ENCODE data around the gene WFS1. TPM values are rescaled to one million over a fixed set of nuclear protein-coding genes. Genes with fewer than 3 reads are reported as not detected.

WFS1 gene
- total and polyA plus RNA-seq, 2 donors (not counting 3 experiments of a cell fraction or from before 2014, with no cell fraction given), result 48.2 to 70.0 TPM

GRCh38 chr4:6278801-6279197 is 9.1 kb downstream of the WFS1 start:
- Histone ChIP-seq H3K4me3 (replicated peaks in 1 of 3; ENCODE audit: insufficient read depth in 1 of 3, low read depth in 1 of 3, low read length in 3 of 3) (no peak overlapping the region), H3K36me3 (ENCODE audit: control insufficient read depth in 2 of 2, extremely low read depth in 1 of 2, insufficient read depth in 2 of 2, low read length in 2 of 2) (peaks cover 0 to 21% of the 10 kb centered on the region in 2 experiments), H3K4me2 (ENCODE audit: insufficient read depth, low read length) (peak overlapping the region; percentile 28), H4K20me1 (replicated peaks; ENCODE audit: control insufficient read depth, extremely low read depth, insufficient read depth, low read length) (no peaks in the 10 kb centered on the region), H3K9me3 (replicated peaks; ENCODE audit: control insufficient read depth, insufficient read depth, low read length) (no peaks in the 10 kb centered on the region), H3K9me1 (replicated peaks; ENCODE audit: control insufficient read depth, extremely low read depth, insufficient read depth, low read length) (no peaks in the 10 kb centered on the region), H3K27me3 (ENCODE audit: control insufficient read depth in 2 of 2, insufficient read depth in 2 of 2, low read length in 2 of 2) (no peaks in the 10 kb centered on the region), H2AFZ (ENCODE audit: low read depth, low read length) (no peak overlapping the region), H3K4me1 (ENCODE audit: control insufficient read depth, extremely low read depth, insufficient read depth, low read length) (peaks cover 23% of the 10 kb centered on the region), H3K79me2 (ENCODE audit: control insufficient read depth, insufficient read depth, low read length) (no peaks in the 10 kb centered on the region), H3K9ac (replicated peaks; ENCODE audit: extremely low read depth, insufficient read depth, low read length) (no peak overlapping the region), H3K27ac (ENCODE audit: insufficient read depth, low read depth, low read length) (peak overlapping the region; percentile 64)
- FAIRE-seq (peak; percentile 94), DNase-seq (ENCODE audit: low read depth, low spot score) (peak; percentile 96)
- BruUV-seq (replicated peaks), result no TSS peak
- intact Hi-C loops (cut with micrococcal nuclease) (loop anchor here (1.0 to 10.0 kb wide), 3 partner anchors 9 to 1244 kb away; partner anchors contain the start of gene WFS1), dilution Hi-C loops (cut with MboI; ENCODE audit: extremely low pct_ligation_motif_present, low sequenced_read_pairs) (no loop called here)
- TF ChIP-seq POLR2AphosphoS5 (IDR thresholded peaks at IDR 0.05; ENCODE audit: insufficient read depth, low read depth, low read length) (peak; percentile 95), MYC (IDR thresholded peaks at IDR 0.05; ENCODE audit: low read depth, low read length) (no peak), JUN (IDR thresholded peaks at IDR 0.05; ENCODE audit: borderline replicate concordance, insufficient read depth, insufficient read length, low read depth) (no peak), CTCF (IDR thresholded peaks at IDR 0.05; ENCODE audit: extremely low read depth in 1 of 2, insufficient read depth in 1 of 2, low read depth in 1 of 2, low read length in 2 of 2) (no peak), GATA2 (IDR thresholded peaks at IDR 0.05; ENCODE audit: insufficient read depth, insufficient read length, low read depth, low read length) (peak; percentile 96), FOS (IDR thresholded peaks at IDR 0.05; ENCODE audit: borderline replicate concordance, insufficient read depth, low read length) (no peak), EZH2 (IDR thresholded peaks at IDR 0.05; ENCODE audit: borderline replicate concordance, low read depth, low read length, severe bottlenecking) (no peak), POLR2A (IDR thresholded peaks at IDR 0.05; ENCODE audit: low read depth, low read length) (peak; percentile 76)
- TF ChIP-seq, protein P1, sequence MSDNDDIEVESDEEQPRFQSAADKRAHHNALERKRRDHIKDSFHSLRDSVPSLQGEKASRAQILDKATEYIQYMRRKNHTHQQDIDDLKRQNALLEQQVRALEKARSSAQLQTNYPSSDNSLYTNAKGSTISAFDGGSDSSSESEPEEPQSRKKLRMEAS (IDR thresholded peaks at IDR 0.05; ENCODE audit: insufficient read depth, insufficient read length), result no peak
- ChIA-PET POLR2A (interaction anchor here (1.2 kb wide), 1 partner anchor 9 kb away, joined by 6 read pairs; the partner anchor contains the start of gene WFS1), CTCF (interaction anchor here (1.0 to 3.0 kb wide), 6 partner anchors 9 to 52 kb away, joined by 3 to 19 read pairs (median 14); partner anchors contain the start of gene WFS1)
